Endodermal cell (in vitro differentiated cells): ENCODE data around the gene POLR3GL. TPM values are rescaled to one million over a fixed set of nuclear protein-coding genes. Genes with fewer than 3 reads are reported as not detected.
A peak's percentile ranks its signal among the peaks of the same experiment; 100 is the strongest.

Source experiments
- DNase-seq: peaks from one replicate; pipeline ENCODE4 v3.0.0-alpha.2; 2017
- H3K27ac ChIP-seq: 2 replicates; pipeline ENCODE4 v1.5.1; 2013; ENCODE audit warnings: mild to moderate bottlenecking, low read depth, low read length, moderate library complexity
- H3K27me3 ChIP-seq: 2 replicates; pipeline ENCODE4 v1.6.1; 2013; ENCODE audit warnings: mild to moderate bottlenecking, low read length, moderate library complexity; ENCODE audit not compliant: insufficient read depth, control insufficient read depth, poor library complexity, severe bottlenecking
- H3K36me3 ChIP-seq: 2 replicates; pipeline ENCODE4 v1.7.0; 2013; ENCODE audit warnings: mild to moderate bottlenecking, low read length, moderate library complexity; ENCODE audit not compliant: control insufficient read depth, insufficient read depth
- H3K4me1 ChIP-seq: one replicate; pipeline ENCODE4 v1.7.0; 2013; ENCODE audit warnings: low read length; ENCODE audit not compliant: control insufficient read depth, insufficient read depth
- H3K4me3 ChIP-seq: 2 replicates; pipeline ENCODE4 v1.5.1; 2013; ENCODE audit warnings: mild to moderate bottlenecking, low read length, moderate library complexity
- H3K9ac ChIP-seq: 2 replicates; pipeline ENCODE4 v1.6.1; 2013; ENCODE audit warnings: mild to moderate bottlenecking, low read length, moderate library complexity; ENCODE audit not compliant: poor library complexity, severe bottlenecking; ENCODE audit errors: extremely low read depth
- H3K9me3 ChIP-seq: 2 replicates; pipeline ENCODE4 v1.6.1; 2013; ENCODE audit warnings: mild to moderate bottlenecking, low read length, moderate library complexity; ENCODE audit not compliant: control insufficient read depth
- H3K27ac Mint-ChIP-seq: 2 replicates; pipeline ENCODE4 v1.8.0; 2020; ENCODE audit warnings: mixed read lengths
- H3K27me3 Mint-ChIP-seq: 2 replicates; pipeline ENCODE4 v1.8.0; 2021; ENCODE audit warnings: mild to moderate bottlenecking, mixed read lengths; ENCODE audit not compliant: insufficient read depth
- H3K36me3 Mint-ChIP-seq: 2 replicates; pipeline ENCODE4 v1.8.0; 2020; ENCODE audit warnings: low read depth, mixed read lengths
- H3K4me1 Mint-ChIP-seq: 2 replicates; pipeline ENCODE4 v1.8.0; 2020; ENCODE audit warnings: mixed read lengths
- H3K4me3 Mint-ChIP-seq: 2 replicates; pipeline ENCODE4 v1.8.0; 2020; ENCODE audit warnings: mild to moderate bottlenecking, moderate library complexity, mixed read lengths
- H3K9me3 Mint-ChIP-seq: 2 replicates; pipeline ENCODE4 v1.8.0; 2020; ENCODE audit warnings: mild to moderate bottlenecking, mixed read lengths
- WGBS, 2 experiments: methylation state at CpG; one replicate each; pipeline versions ENCODE4 v1.1.5 to v1.1.7; 2013; ENCODE audit warnings: missing lambda C conversion rate in 2 of 2, mixed read lengths in 1 of 2; ENCODE audit not compliant: insufficient coverage in 1 of 2, insufficient read length in 1 of 2; 5-methylcytosine and 5-hydroxymethylcytosine counted together
- total RNA-seq, 2 donors: library from RNA; stranded (reverse); fragmentation: NEBNext Ultra II Directional in 1 of 2; extraction: Animal tissue kit (Norgen Biotek cat#: 25700) in 1 of 2; gene quantifications; 2 replicates in 1 of 2; 3 replicates in 1 of 2; pipeline ENCODE4 v1.2.1, GENCODE V29; 2021
- TF ChIP-seq, protein P1 (sequence below): fragments of 200-600 bp; sonication (generic); conservative IDR thresholded peaks from 2 replicates; pipeline ENCODE4 v1.5.0; 2021; ENCODE audit warnings: antibody characterized with exemption, mild to moderate bottlenecking

POLR3GL gene
- total RNA-seq, 2 donors from 2014 or later: 10.2 to 13.8 TPM

DNA sequence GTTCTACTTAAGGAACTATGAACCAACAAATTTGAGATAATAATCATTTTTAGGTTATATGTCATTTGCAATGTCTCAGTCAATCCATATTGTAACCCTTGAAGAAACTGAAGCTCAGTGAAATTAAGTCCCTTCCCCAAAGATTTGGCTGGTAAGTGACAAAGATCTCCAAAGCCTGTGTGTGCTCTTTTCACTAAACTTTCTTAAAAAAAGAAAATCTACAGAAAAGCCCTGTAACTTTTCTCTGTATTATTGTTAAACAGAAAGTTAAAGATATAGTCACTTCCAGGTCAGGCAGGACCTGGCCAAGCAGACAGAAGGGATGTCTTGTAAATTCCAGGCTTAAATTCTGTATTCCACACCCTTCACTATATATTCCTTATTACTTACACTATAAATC, 8.1 kb upstream of the POLR3GL start:
- Histone ChIP-seq H3K9ac (peak overlapping the region; percentile 56), H3K9me3 (no peaks in the 10 kb centered on the region), H3K4me3 (peak overlapping the region; percentile 98), H3K27ac (no peak overlapping the region), H3K27me3 (peaks cover 20% of the 10 kb centered on the region), H3K36me3 (peaks cover 16% of the 10 kb centered on the region), H3K4me1 (peaks cover 12% of the 10 kb centered on the region)
- Mint-ChIP-seq H3K4me1 (peaks cover 30% of the 10 kb centered on the region), H3K4me3 (peak overlapping the region; percentile 62), H3K36me3 (no peaks in the 10 kb centered on the region), H3K27me3 (peaks cover 51% of the 10 kb centered on the region), H3K9me3 (no peaks in the 10 kb centered on the region), H3K27ac (no peak overlapping the region)
- no peak for DNase-seq
- TF ChIP-seq, protein P1, sequence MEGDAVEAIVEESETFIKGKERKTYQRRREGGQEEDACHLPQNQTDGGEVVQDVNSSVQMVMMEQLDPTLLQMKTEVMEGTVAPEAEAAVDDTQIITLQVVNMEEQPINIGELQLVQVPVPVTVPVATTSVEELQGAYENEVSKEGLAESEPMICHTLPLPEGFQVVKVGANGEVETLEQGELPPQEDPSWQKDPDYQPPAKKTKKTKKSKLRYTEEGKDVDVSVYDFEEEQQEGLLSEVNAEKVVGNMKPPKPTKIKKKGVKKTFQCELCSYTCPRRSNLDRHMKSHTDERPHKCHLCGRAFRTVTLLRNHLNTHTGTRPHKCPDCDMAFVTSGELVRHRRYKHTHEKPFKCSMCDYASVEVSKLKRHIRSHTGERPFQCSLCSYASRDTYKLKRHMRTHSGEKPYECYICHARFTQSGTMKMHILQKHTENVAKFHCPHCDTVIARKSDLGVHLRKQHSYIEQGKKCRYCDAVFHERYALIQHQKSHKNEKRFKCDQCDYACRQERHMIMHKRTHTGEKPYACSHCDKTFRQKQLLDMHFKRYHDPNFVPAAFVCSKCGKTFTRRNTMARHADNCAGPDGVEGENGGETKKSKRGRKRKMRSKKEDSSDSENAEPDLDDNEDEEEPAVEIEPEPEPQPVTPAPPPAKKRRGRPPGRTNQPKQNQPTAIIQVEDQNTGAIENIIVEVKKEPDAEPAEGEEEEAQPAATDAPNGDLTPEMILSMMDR: no peak

DNA sequence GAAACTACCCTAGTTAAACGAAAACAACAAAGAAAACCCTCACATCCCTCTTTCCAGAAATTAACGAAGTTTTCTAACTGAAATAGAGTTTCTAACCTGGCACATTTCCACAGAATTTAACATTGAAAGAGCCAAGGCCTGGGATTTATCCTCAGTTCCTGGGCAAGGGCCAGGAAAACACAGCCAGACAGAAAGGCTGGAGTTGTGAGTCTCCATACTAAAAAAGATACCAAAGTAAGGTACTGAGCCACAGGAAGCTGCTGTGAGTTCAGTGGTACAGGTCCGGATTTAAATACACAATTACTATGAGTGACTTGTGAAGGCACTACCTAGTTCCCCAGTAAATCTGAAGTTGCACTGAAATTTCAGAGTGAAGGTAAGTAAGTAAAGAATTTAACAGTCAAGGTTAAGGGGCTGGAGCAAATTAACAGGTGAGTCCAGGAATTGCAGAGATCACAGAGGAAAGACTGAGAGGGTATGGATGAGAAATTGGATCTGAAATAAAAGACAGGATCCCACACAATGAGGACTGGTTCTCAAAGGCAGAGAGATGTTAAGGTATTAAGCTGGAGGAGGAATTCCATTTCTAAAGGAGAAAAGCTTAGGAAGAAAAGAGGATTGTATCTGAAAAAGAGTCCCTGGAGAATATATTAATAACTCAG, 7.6 kb upstream of the POLR3GL start:
- H3K4me1 ChIP-seq: peaks cover 12% of the 10 kb centered on the region
- no peak overlapping the region for H3K27ac Mint-ChIP-seq
- peak overlapping the region; percentile 98 for H3K4me3 ChIP-seq
- peak overlapping the region; percentile 62 for H3K4me3 Mint-ChIP-seq
- H3K27ac ChIP-seq: no peak overlapping the region
- 51 to 62% methylated on average over 2 to 3 of the region's 3 CpGs for WGBS, 2 experiments
- no peaks in the 10 kb centered on the region for H3K9me3 Mint-ChIP-seq
- peaks cover 11% of the 10 kb centered on the region for H3K36me3 ChIP-seq
- H3K9ac ChIP-seq: peak overlapping the region; percentile 56
- TF ChIP-seq, protein P1: peak; percentile 6
- peaks cover 26% of the 10 kb centered on the region for H3K27me3 ChIP-seq
- H3K4me1 Mint-ChIP-seq: peaks cover 34% of the 10 kb centered on the region
- DNase-seq: no peak
- peaks cover 56% of the 10 kb centered on the region for H3K27me3 Mint-ChIP-seq
- no peaks in the 10 kb centered on the region for H3K36me3 Mint-ChIP-seq
- no peaks in the 10 kb centered on the region for H3K9me3 ChIP-seq

DNA sequence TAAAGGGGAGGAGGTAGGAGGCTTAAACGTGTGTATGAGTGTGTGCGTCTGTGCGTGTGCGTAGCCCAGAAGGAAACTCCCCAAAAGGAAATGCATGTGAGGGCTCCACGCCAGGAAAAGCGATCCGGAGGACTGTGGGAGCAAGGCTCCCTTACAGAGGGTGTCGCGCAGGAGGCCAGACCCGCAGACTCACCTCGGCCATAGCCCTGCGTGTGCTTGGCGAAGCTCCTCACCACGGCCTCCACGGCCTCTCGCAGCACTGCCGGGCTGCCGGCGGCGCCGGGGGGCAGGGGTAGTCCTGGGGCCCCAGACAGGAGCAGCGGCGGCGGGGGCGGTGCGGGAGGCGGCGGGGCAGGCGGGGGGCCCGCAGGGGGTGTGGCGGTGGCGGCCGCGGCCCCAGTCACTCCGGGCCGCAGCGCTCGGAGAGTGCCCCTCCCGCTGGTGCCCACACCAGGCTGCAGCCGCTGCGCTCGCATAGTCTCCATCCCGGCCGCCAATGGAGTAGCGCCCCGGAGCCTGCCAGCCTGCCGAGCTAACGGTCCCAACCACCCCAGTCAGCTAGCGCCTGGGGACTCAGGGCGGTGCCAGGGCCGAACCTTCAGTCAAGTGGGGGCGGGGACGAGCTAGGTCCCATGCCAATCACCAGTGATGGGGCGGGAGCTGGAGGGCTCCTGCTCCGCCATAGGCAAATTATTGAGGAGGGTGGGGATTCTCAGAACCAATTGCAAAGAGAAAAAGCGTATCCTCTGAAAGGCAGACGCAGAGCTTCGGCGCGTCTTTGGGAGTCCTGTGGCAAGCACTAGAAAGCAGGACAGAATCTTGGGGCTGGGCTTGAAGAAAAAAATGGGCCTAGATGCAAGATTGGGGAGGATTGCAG, 6.8 kb upstream of the POLR3GL start, which contains the start of gene LIX1L:
TSS of gene LIX1L (minus strand) at position 575 of the 877 bp plus-strand sequence. CDS start at position 485, 90 bp downstream.
- WGBS, 2 experiments: 0 to 2% methylated on average over 19 to 60 of the region's 60 CpGs
- Mint-ChIP-seq H3K36me3 (no peaks in the 10 kb centered on the region), H3K9me3 (no peaks in the 10 kb centered on the region), H3K27me3 (peaks cover 62% of the 10 kb centered on the region), H3K4me1 (peaks cover 39% of the 10 kb centered on the region), H3K27ac (no peak within 1 kb of the TSS), H3K4me3 (peak within 1 kb of the TSS; percentile 62)
- TF ChIP-seq, protein P1: peak; percentile 6
- Histone ChIP-seq H3K27me3 (peaks cover 30% of the 10 kb centered on the region), H3K4me3 (peak within 1 kb of the TSS; percentile 98), H3K9ac (peak within 1 kb of the TSS; percentile 56), H3K36me3 (peaks cover 4% of the 10 kb centered on the region), H3K9me3 (no peaks in the 10 kb centered on the region), H3K27ac (no peak within 1 kb of the TSS), H3K4me1 (peaks cover 13% of the 10 kb centered on the region)
- DNase-seq: peak; percentile 98
